Muscle of leg (tissue), 11 donors: ENCODE results near the gene CYP1A2. TPM values are rescaled to one million over a fixed set of nuclear protein-coding genes. Genes with fewer than 3 reads are reported as not detected.

Source experiments
- DNase-seq: peaks from one replicate; pipeline ENCODE4 v3.0.0; 2013
- H3K27ac ChIP-seq: one replicate; pipeline ENCODE4 v1.5.1; 2013; ENCODE audit warnings: mild to moderate bottlenecking, low read length, control low read depth
- H3K27me3 ChIP-seq: one replicate; pipeline ENCODE4 v1.6.1; 2013; ENCODE audit warnings: low read length; ENCODE audit not compliant: control insufficient read depth, insufficient read depth
- H3K36me3 ChIP-seq: one replicate; pipeline ENCODE4 v1.6.1; 2013; ENCODE audit warnings: low read length; ENCODE audit not compliant: control insufficient read depth, insufficient read depth
- H3K4me1 ChIP-seq: one replicate; pipeline ENCODE4 v1.6.1; 2013; ENCODE audit warnings: low read length; ENCODE audit not compliant: control insufficient read depth, insufficient read depth
- H3K4me3 ChIP-seq: one replicate; pipeline ENCODE4 v1.5.1; 2013; ENCODE audit warnings: low read length, control low read depth
- H3K9me3 ChIP-seq: replicated peaks from 2 replicates; pipeline ENCODE4 v1.6.1; 2013; ENCODE audit warnings: low read depth, low read length; ENCODE audit not compliant: control insufficient read depth
- WGBS: methylation state at CpG from one replicate; pipeline ENCODE4 v1.1.5; 2013; ENCODE audit warnings: missing lambda C conversion rate; ENCODE audit not compliant: insufficient coverage; 5-methylcytosine and 5-hydroxymethylcytosine counted together
- polyA plus RNA-seq, 8 donors: library from polyadenylated mRNA; unstranded; fragments of 120-200 nt; gene quantifications; one replicate each; pipeline versions ENCODE4 v1.2.1 to v1.2.3, GENCODE V29; 2013; ENCODE audit warnings: inconsistent platforms in 1 of 8, low replicate concordance in 1 of 8; ENCODE audit not compliant: insufficient read length in 8 of 8, insufficient read depth in 1 of 8
- total RNA-seq: library from RNA; stranded (reverse); fragments of 120-200 nt; gene quantifications from one replicate; pipeline ENCODE4 v1.2.4, GENCODE V29; 2013

The CYP1A2 gene
- total and polyA plus RNA-seq, 9 donors: 0.05 to 0.19 (median 0.09) TPM; not detected in 4

- peaks cover 17% of the 10 kb centered on the region for H3K4me1 ChIP-seq
- H3K27ac ChIP-seq: no peak overlapping the region
- DNase-seq: no peak
- H3K27me3 ChIP-seq: no peaks in the 10 kb centered on the region
- H3K9me3 ChIP-seq: no peaks in the 10 kb centered on the region
- WGBS: 82% methylated on average over 15 of the region's 15 CpGs
- no peak overlapping the region for H3K4me3 ChIP-seq
- no peaks in the 10 kb centered on the region for H3K36me3 ChIP-seq
Measured at GRCh38 chr15:74763416-74763815, 14.8 kb downstream of the CYP1A2 start.

- 70% methylated on average over 7 of the region's 14 CpGs for WGBS
- no peak overlapping the region for H3K4me3 ChIP-seq
Measured at GRCh38 chr15:74767167-74768098, 18.8 kb downstream of the CYP1A2 start.

GRCh38 chr15:74768099-74768770 lies 19.6 kb downstream of the CYP1A2 start:
- no peaks in the 10 kb centered on the region for H3K36me3 ChIP-seq
- no peak overlapping the region for H3K4me3 ChIP-seq
- no peaks in the 10 kb centered on the region for H3K9me3 ChIP-seq
- WGBS: 13% methylated on average over 3 of the region's 15 CpGs
- no peak for DNase-seq
- peaks cover 6% of the 10 kb centered on the region for H3K4me1 ChIP-seq
- no peak overlapping the region for H3K27ac ChIP-seq
- H3K27me3 ChIP-seq: peaks cover 10% of the 10 kb centered on the region

More at GRCh38 chr15:74767167-74768098, 18.8 kb downstream of the CYP1A2 start:
- Histone ChIP-seq H3K27ac (no peak overlapping the region), H3K4me1 (peaks cover 15% of the 10 kb centered on the region), H3K9me3 (no peaks in the 10 kb centered on the region), H3K27me3 (peaks cover 7% of the 10 kb centered on the region), H3K36me3 (no peaks in the 10 kb centered on the region)
- DNase-seq: no peak

GRCh38 chr15:74768771-74769342 lies 20.2 kb downstream of the CYP1A2 start:
- peaks cover 13% of the 10 kb centered on the region for H3K27me3 ChIP-seq
- peaks cover 6% of the 10 kb centered on the region for H3K4me1 ChIP-seq
- DNase-seq: peak; percentile 70
- WGBS: 10% methylated on average over 5 of the region's 9 CpGs
- H3K4me3 ChIP-seq: no peak overlapping the region
- H3K27ac ChIP-seq: no peak overlapping the region
- H3K9me3 ChIP-seq: no peaks in the 10 kb centered on the region
- no peaks in the 10 kb centered on the region for H3K36me3 ChIP-seq

GRCh38 chr15:74769463-74770025 lies 20.9 kb downstream of the CYP1A2 start:
- DNase-seq: no peak
- Histone ChIP-seq H3K4me1 (peaks cover 4% of the 10 kb centered on the region), H3K36me3 (no peaks in the 10 kb centered on the region), H3K4me3 (no peak overlapping the region), H3K27me3 (peaks cover 13% of the 10 kb centered on the region), H3K9me3 (no peaks in the 10 kb centered on the region), H3K27ac (no peak overlapping the region)
- WGBS: 64% methylated on average over 5 of the region's 7 CpGs

- H3K27me3 ChIP-seq: peaks cover 13% of the 10 kb centered on the region
- no peaks in the 10 kb centered on the region for H3K9me3 ChIP-seq
- 46% methylated on average over 3 of the region's 4 CpGs for WGBS
- H3K4me3 ChIP-seq: no peak overlapping the region
- DNase-seq: no peak
- peaks cover 4% of the 10 kb centered on the region for H3K4me1 ChIP-seq
- H3K36me3 ChIP-seq: no peaks in the 10 kb centered on the region
- no peak overlapping the region for H3K27ac ChIP-seq
Measured at GRCh38 chr15:74770211-74770903, 21.7 kb downstream of the CYP1A2 start.

GRCh38 chr15:74773329-74773728 lies 24.7 kb downstream of the CYP1A2 start:
- H3K36me3 ChIP-seq: no peaks in the 10 kb centered on the region
- no peaks in the 10 kb centered on the region for H3K9me3 ChIP-seq
- H3K27ac ChIP-seq: no peak overlapping the region
- no peak overlapping the region for H3K4me3 ChIP-seq
- H3K27me3 ChIP-seq: peaks cover 13% of the 10 kb centered on the region
- no peak for DNase-seq
- 76% methylated on average over 5 of the region's 5 CpGs for WGBS
- H3K4me1 ChIP-seq: peaks cover 25% of the 10 kb centered on the region

- no peaks in the 10 kb centered on the region for H3K9me3 ChIP-seq
- H3K27me3 ChIP-seq: peaks cover 13% of the 10 kb centered on the region
- no peaks in the 10 kb centered on the region for H3K36me3 ChIP-seq
- peaks cover 21% of the 10 kb centered on the region for H3K4me1 ChIP-seq
- no peak for DNase-seq
- 67% methylated on average over 2 of the region's 5 CpGs for WGBS
- no peak overlapping the region for H3K27ac ChIP-seq
- H3K4me3 ChIP-seq: no peak overlapping the region
Measured at GRCh38 chr15:74773731-74774252, 25.1 kb downstream of the CYP1A2 start.

- H3K27ac ChIP-seq: no peak overlapping the region
- H3K27me3 ChIP-seq: peaks cover 12% of the 10 kb centered on the region
- H3K4me1 ChIP-seq: peaks cover 26% of the 10 kb centered on the region
- H3K4me3 ChIP-seq: no peak overlapping the region
- WGBS: 61% methylated on average over 3 of the region's 5 CpGs
- no peaks in the 10 kb centered on the region for H3K36me3 ChIP-seq
- no peaks in the 10 kb centered on the region for H3K9me3 ChIP-seq
- DNase-seq: no peak
Measured at GRCh38 chr15:74775132-74775562, 26.5 kb downstream of the CYP1A2 start.
